Smooth muscle cell (in vitro differentiated cells): ENCODE results near the gene CD9. TPM values are rescaled to one million over a fixed set of nuclear protein-coding genes. Genes with fewer than 3 reads are reported as not detected.
A peak's percentile ranks its signal among the peaks of the same experiment; 100 is the strongest.

Source experiments
- DNase-seq: peaks from one replicate; lab custom pipeline; 2025; ENCODE audit not compliant: unreplicated experiment; lab: John Stamatoyannopoulos, UW
- H2AFZ ChIP-seq: fragments of 200-600 bp; sonication (generic); 2 replicates; pipeline ENCODE4 v1.6.0; 2016; ENCODE audit warnings: antibody characterized with exemption, low read depth, mild to moderate bottlenecking
- H3F3A ChIP-seq: fragments of 200-600 bp; sonication (generic); 2 replicates; pipeline ENCODE4 v1.6.0; 2017; ENCODE audit warnings: antibody characterized with exemption, low read depth
- H3K27ac ChIP-seq: fragments of 200-600 bp; sonication (generic); 2 replicates; pipeline ENCODE4 v1.5.1; 2016; ENCODE audit warnings: low read depth, mild to moderate bottlenecking
- H3K27me3 ChIP-seq: fragments of 200-600 bp; sonication (generic); 2 replicates; pipeline ENCODE4 v1.6.1; 2016; ENCODE audit warnings: low read depth, mild to moderate bottlenecking
- H3K36me3 ChIP-seq: fragments of 200-600 bp; sonication (generic); 2 replicates; pipeline ENCODE4 v1.5.1; 2016; ENCODE audit warnings: low read depth
- H3K4me1 ChIP-seq: fragments of 200-600 bp; sonication (generic); 2 replicates; pipeline ENCODE4 v1.5.1; 2016; ENCODE audit warnings: low read depth
- H3K4me2 ChIP-seq: fragments of 200-600 bp; sonication (generic); 2 replicates; pipeline ENCODE4 v1.6.0; 2016; ENCODE audit warnings: mild to moderate bottlenecking
- H3K4me3 ChIP-seq: fragments of 200-600 bp; sonication (generic); 2 replicates; pipeline ENCODE4 v1.5.1; 2016; ENCODE audit warnings: mild to moderate bottlenecking
- H3K79me2 ChIP-seq: fragments of 200-600 bp; sonication (generic); 2 replicates; pipeline ENCODE4 v1.6.0; 2016; ENCODE audit warnings: low read depth, mild to moderate bottlenecking
- H3K9ac ChIP-seq: fragments of 200-600 bp; sonication (generic); 2 replicates; pipeline ENCODE4 v1.6.0; 2016; ENCODE audit warnings: low read depth
- H3K9me3 ChIP-seq: fragments of 200-600 bp; sonication (generic); replicated peaks from 2 replicates; pipeline ENCODE4 v1.5.1; 2016; ENCODE audit warnings: low read depth
- H4K20me1 ChIP-seq: fragments of 200-600 bp; sonication (generic); 2 replicates; pipeline ENCODE4 v1.6.0; 2016; ENCODE audit warnings: low read depth
- WGBS: methylation state at CpG from one replicate; pipeline ENCODE4 v1.1.7; 2016; ENCODE audit warnings: low lambda C conversion rate; 5-methylcytosine and 5-hydroxymethylcytosine counted together
- polyA plus RNA-seq: library from polyadenylated mRNA; unstranded; fragments of >200 nt; fragmentation: Nextera tagmentation; extraction: Ambion mirVana; gene quantifications from 2 replicates; pipeline ENCODE4 v1.2.1, GENCODE V29; 2016
- total RNA-seq: library from RNA; depleted of rRNA; stranded (reverse); fragments of >200 nt; gene quantifications from 2 replicates; pipeline ENCODE4 v1.2.3, GENCODE V29; 2014
- TF ChIP-seq, protein P1 (sequence below): fragments of 200-600 bp; sonication (generic); IDR thresholded peaks from 2 replicates; pipeline ENCODE4 v1.5.1; 2017; ENCODE audit warnings: borderline replicate concordance, mild to moderate bottlenecking, antibody characterized with exemption; ENCODE audit not compliant: insufficient read depth, poor library complexity, severe bottlenecking

The CD9 gene
- total and polyA plus RNA-seq, 2 experiments from 2014 or later = 144 to 207 TPM

DNA sequence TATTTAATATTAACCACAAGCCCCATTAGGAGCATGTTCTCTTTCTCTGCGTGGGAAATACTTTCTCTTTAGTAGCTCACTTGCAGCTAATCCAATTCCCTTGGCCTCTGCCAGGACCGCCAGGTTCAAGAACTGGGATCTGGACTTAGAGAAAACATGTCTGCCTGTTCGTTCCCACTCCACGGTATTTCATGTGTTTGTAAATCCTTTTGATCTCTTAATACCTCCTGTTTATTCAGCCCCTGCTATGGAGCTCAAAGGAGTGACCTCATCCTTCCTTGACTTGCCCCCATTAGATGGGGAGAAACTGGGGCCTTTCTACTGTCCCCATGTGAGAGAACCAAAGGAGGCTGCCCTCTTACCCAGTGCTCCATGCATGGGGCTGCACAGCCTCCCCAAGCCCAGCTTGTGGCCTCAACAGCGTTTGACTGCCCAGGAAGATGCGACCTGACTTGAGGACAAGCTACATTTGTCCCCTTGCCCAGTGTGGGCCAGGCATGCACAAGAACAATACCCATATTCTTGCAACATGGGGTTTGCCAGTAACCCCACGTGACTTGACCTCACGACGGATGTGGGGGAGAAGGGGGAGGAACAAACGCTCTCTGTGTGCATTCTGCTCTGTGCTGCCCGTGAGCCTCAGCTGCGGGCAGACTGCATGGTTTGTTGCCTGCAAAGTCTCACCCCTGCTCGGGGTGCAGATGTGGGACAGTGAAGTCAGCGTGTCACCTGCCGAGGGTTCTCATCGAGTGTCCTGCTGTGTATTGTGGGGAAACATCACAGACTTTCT, 30.3 kb downstream of the CD9 start:
- TF ChIP-seq, protein P1, sequence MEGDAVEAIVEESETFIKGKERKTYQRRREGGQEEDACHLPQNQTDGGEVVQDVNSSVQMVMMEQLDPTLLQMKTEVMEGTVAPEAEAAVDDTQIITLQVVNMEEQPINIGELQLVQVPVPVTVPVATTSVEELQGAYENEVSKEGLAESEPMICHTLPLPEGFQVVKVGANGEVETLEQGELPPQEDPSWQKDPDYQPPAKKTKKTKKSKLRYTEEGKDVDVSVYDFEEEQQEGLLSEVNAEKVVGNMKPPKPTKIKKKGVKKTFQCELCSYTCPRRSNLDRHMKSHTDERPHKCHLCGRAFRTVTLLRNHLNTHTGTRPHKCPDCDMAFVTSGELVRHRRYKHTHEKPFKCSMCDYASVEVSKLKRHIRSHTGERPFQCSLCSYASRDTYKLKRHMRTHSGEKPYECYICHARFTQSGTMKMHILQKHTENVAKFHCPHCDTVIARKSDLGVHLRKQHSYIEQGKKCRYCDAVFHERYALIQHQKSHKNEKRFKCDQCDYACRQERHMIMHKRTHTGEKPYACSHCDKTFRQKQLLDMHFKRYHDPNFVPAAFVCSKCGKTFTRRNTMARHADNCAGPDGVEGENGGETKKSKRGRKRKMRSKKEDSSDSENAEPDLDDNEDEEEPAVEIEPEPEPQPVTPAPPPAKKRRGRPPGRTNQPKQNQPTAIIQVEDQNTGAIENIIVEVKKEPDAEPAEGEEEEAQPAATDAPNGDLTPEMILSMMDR = no peak
- Histone ChIP-seq H3K27ac (peak overlapping the region; percentile 96), H3K9ac (peak overlapping the region; percentile 80), H3F3A (peaks cover 25% of the 10 kb centered on the region), H3K36me3 (no peaks in the 10 kb centered on the region), H3K27me3 (no peaks in the 10 kb centered on the region), H3K79me2 (peaks cover 15% of the 10 kb centered on the region), H2AFZ (no peak overlapping the region), H3K9me3 (no peaks in the 10 kb centered on the region), H3K4me1 (peaks cover 39% of the 10 kb centered on the region), H4K20me1 (no peaks in the 10 kb centered on the region), H3K4me2 (peak overlapping the region; percentile 73), H3K4me3 (peak overlapping the region; percentile 11)
- WGBS = 54% methylated on average over 16 of the region's 16 CpGs
- no peak for DNase-seq

DNA sequence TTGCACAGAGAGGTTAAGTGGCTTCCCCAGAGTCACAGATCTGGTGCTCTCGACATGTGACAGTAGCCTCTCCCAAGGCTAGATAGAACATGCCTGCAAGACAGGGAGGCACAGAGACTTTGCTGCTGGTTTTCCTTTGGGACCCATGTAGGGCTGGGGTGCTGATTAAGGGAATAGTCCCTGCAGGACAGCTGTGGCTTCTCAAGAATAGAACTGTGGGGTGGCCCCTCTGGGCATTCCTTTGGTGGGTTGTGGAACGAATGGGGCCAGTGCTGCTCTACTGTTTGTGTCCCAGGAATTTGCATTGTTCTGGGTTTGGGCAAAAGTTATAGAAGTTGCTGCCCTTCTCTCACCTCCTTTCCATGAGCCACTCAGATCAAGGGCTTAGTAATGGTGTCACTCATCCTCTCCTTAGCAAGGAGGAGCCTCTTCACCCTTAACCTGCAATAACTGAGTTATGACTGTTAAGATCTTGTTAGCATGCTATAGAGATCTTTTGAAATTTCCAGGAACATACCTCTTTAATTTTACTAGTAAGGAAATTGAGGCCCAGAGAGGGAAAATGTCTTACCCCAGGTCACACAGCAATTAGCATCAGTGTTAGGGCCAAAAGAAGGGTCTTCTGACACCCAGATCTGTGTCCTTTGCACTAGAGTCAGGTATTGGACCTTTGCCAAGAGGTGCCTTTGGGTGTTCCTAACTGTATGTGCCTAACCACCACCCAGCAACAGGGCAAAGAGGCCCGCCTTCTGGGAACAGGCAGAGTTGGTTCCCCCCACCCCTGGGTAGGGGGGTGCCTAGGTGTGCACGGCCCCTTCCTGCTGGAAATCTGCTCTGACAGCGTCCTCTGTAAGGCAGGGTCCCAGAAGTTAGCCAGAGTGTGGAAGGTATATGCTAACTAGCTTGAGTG, 31.4 kb downstream of the CD9 start:
- 74% methylated on average over 5 of the region's 5 CpGs for WGBS
- no peaks in the 10 kb centered on the region for H3K9me3 ChIP-seq
- DNase-seq = no peak
- no peaks in the 10 kb centered on the region for H3K36me3 ChIP-seq
- H4K20me1 ChIP-seq = no peaks in the 10 kb centered on the region
- H3K4me1 ChIP-seq = peaks cover 33% of the 10 kb centered on the region
- no peak overlapping the region for H3K9ac ChIP-seq
- H3K27ac ChIP-seq = peak overlapping the region; percentile 96
- peaks cover 20% of the 10 kb centered on the region for H3F3A ChIP-seq
- no peak overlapping the region for H2AFZ ChIP-seq
- H3K27me3 ChIP-seq = no peaks in the 10 kb centered on the region
- no peak overlapping the region for H3K4me3 ChIP-seq
- TF ChIP-seq, protein P1 = no peak
- H3K4me2 ChIP-seq = peak overlapping the region; percentile 73
- H3K79me2 ChIP-seq = peaks cover 15% of the 10 kb centered on the region

DNA sequence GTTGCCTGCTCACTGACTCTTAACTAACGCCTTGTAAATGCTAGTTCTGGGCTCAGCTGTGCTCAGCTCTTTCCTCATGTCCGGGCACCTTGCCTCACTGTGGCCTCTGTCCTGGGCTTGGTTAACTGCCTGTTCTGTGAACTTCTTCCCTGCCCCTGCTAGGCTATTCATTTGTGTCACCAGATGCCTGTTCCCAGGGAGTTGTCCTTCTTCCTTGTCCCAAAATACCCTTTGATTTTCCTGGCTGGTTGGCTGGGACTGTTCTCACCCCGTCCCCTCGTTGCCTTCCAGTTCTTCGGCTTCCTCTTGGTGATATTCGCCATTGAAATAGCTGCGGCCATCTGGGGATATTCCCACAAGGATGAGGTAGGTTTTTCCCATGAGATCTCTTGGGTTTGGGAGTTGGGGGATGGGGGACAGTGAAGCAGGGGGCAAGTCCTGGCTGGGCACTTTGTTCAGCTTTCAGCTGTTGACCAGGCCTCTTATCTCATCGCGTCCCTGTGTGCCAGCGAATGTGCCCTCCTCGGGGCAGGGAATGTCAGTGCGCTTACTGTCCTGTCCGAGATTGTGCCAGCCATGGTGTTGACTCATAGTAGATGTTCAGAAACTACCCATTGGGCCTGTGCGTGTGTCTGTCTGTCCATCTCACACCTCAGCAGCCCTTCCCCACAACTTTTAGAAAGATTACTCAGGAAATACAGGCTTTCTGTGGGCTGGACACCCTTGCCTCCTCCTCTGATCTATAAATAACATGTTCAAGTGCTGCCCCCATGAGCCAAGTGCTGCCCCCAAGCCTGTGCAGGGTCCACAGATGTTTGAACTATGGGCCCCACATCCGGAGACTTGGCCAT, 33.1 kb downstream of the CD9 start:
- no peaks in the 10 kb centered on the region for H3K9me3 ChIP-seq
- H3K36me3 ChIP-seq = peaks cover 5% of the 10 kb centered on the region
- TF ChIP-seq, protein P1 = peak; percentile 2
- peaks cover 15% of the 10 kb centered on the region for H3K79me2 ChIP-seq
- peak overlapping the region; percentile 68 for H3K27ac ChIP-seq
- no peak overlapping the region for H2AFZ ChIP-seq
- peak overlapping the region; percentile 35 for H3K4me2 ChIP-seq
- DNase-seq = no peak
- no peak overlapping the region for H3K4me3 ChIP-seq
- peaks cover 6% of the 10 kb centered on the region for H3F3A ChIP-seq
- H3K4me1 ChIP-seq = peaks cover 30% of the 10 kb centered on the region
- no peaks in the 10 kb centered on the region for H3K27me3 ChIP-seq
- no peaks in the 10 kb centered on the region for H4K20me1 ChIP-seq
- WGBS = 84% methylated on average over 15 of the region's 15 CpGs
- H3K9ac ChIP-seq = peak overlapping the region; percentile 58
